Keratinocyte (primary cell): ENCODE measurements around the gene THTPA. TPM values are rescaled to one million over a fixed set of nuclear protein-coding genes. Genes with fewer than 3 reads are reported as not detected.

Experiments
- DNase-seq: peaks from one replicate; pipeline ENCODE4 v3.0.0-alpha.2; 2011; ENCODE audit warnings: low read depth, missing footprints, low spot score
- FAIRE-seq: peaks from 2 replicates; lab custom pipeline; 2011; peaks lifted over from hg19 to GRCh38; lab: Jason Lieb, UNC
- H2AFZ ChIP-seq: 2 replicates; pipeline ENCODE4 v1.6.0; 2012; ENCODE audit warnings: low read length, control low read depth, inconsistent platforms; ENCODE audit not compliant: control insufficient read depth
- H3K27ac ChIP-seq: 2 replicates; pipeline ENCODE4 v1.5.1; 2011; ENCODE audit warnings: low read length; ENCODE audit not compliant: control insufficient read depth, insufficient read depth
- H3K27me3 ChIP-seq: 3 replicates; pipeline ENCODE4 v1.6.0; 2011; ENCODE audit warnings: low read length; ENCODE audit not compliant: control insufficient read depth, insufficient read depth; ENCODE audit errors: extremely low read depth
- H3K36me3 ChIP-seq, 2 experiments: 2 replicates in 1 of 2; 3 replicates in 1 of 2; pipeline ENCODE4 v1.5.1; 2011; ENCODE audit warnings: low read length in 2 of 2, mild to moderate bottlenecking in 1 of 2; ENCODE audit not compliant: control insufficient read depth in 2 of 2, insufficient read depth in 2 of 2; ENCODE audit errors: extremely low read depth in 1 of 2
- H3K4me1 ChIP-seq: 3 replicates; pipeline ENCODE4 v1.5.1; 2011; ENCODE audit warnings: low read length; ENCODE audit not compliant: control insufficient read depth, insufficient read depth; ENCODE audit errors: extremely low read depth
- H3K4me2 ChIP-seq: 3 replicates; pipeline ENCODE4 v1.6.0; 2011; ENCODE audit warnings: low read depth, low read length; ENCODE audit not compliant: control insufficient read depth, insufficient read depth; ENCODE audit errors: extremely low read depth
- H3K4me3 ChIP-seq, 3 experiments: fragments of 200-600 bp in 1 of 3; sonication (generic) in 1 of 3; 2 replicates in 2 of 3; 3 replicates in 1 of 3; pipeline ENCODE4 v1.5.1; 2011 to 2016; ENCODE audit warnings: low read length in 3 of 3, mild to moderate bottlenecking in 3 of 3, control low read depth in 2 of 3, inconsistent platforms in 1 of 3, low read depth in 1 of 3, mixed read lengths in 1 of 3, mixed run types in 1 of 3, moderate library complexity in 1 of 3; ENCODE audit not compliant: control insufficient read depth in 2 of 3, insufficient read depth in 2 of 3; ENCODE audit errors: extremely low read depth in 1 of 3
- H3K79me2 ChIP-seq: 2 replicates; pipeline ENCODE4 v1.6.0; 2012; ENCODE audit warnings: low read length; ENCODE audit not compliant: control insufficient read depth, insufficient read depth
- H3K9ac ChIP-seq: 3 replicates; pipeline ENCODE4 v1.6.0; 2011; ENCODE audit warnings: low read length; ENCODE audit not compliant: control insufficient read depth, insufficient read depth; ENCODE audit errors: extremely low read depth
- H3K9me1 ChIP-seq: 3 replicates; pipeline ENCODE4 v1.6.0; 2011; ENCODE audit warnings: low read length; ENCODE audit not compliant: control insufficient read depth, insufficient read depth; ENCODE audit errors: extremely low read depth
- H3K9me3 ChIP-seq: 2 replicates; pipeline ENCODE4 v1.5.1; 2012; ENCODE audit warnings: low read depth, low read length; ENCODE audit not compliant: control insufficient read depth
- H4K20me1 ChIP-seq: 3 replicates; pipeline ENCODE4 v1.6.0; 2011; ENCODE audit warnings: low read length; ENCODE audit not compliant: control insufficient read depth, insufficient read depth; ENCODE audit errors: extremely low read depth
- CTCF ChIP-seq, 3 experiments: IDR thresholded peaks in 1 of 3; conservative IDR thresholded peaks in 1 of 3; optimal IDR thresholded peaks in 1 of 3; 2 replicates in 2 of 3; 3 replicates in 1 of 3; pipeline versions ENCODE3 to v1.5.1; 2011; ENCODE audit warnings: low read length in 3 of 3, mild to moderate bottlenecking in 3 of 3, moderate library complexity in 2 of 3, control low read depth in 1 of 3, inconsistent platforms in 1 of 3; ENCODE audit not compliant: insufficient read depth in 2 of 3; ENCODE audit errors: extremely low read depth in 1 of 3
- EZH2 ChIP-seq: IDR thresholded peaks from one replicate; pipeline ENCODE4 v1.6.1; 2012; ENCODE audit warnings: inconsistent platforms, mild to moderate bottlenecking, low read length, moderate library complexity
- dilution Hi-C: fragments of 300-500 bp; cut with MboI; formaldehyde crosslinking; loops from one replicate; pipeline ENCODE4 v1.7.0; 2020; ENCODE audit warnings: low sequenced_read_pairs; ENCODE audit not compliant: extremely low pct_ligation_motif_present
- polyA plus RNA-seq, 5 experiments: library from polyadenylated mRNA; depleted of rRNA in 3 of 5; stranded (reverse) in 3 of 5; stranded (forward) in 1 of 5; unstranded in 1 of 5; fragments of >200 nt; gene quantifications; 1 replicate in 1 of 5; 2 replicates in 3 of 5; 3 replicates in 1 of 5; pipeline versions ENCODE4 v1.2.1 to v1.2.3, GENCODE V29; 2011 to 2012; ENCODE audit warnings: missing spikeins in 2 of 5, low read depth in 1 of 5, low replicate concordance in 1 of 5

The THTPA gene
- polyA plus RNA-seq, 1 donor (not counting 4 experiments of a cell fraction or from before 2014, with no cell fraction given) = 3.2 TPM

DNA sequence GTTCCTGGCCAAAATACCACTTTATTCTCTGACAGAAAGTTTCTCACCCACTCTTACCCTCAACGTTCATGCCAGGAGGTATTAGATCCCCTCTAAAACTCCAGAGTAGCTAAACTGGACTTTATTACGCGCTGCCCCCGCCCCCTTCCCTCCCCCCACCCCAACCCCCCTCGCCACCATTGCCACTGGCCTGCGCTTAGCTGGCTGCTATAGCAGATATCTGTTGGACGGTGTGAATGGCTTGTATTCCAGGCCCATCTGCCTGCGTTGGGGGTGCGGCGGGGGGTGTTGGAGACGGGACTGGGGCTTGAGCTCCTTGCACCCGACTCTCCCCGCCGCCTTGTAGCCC, 564 bp upstream of the THTPA start:
- Histone ChIP-seq H4K20me1 (peaks cover 6% of the 10 kb centered on the region), H3K9ac (peak overlapping the region; percentile 86), H3K36me3 (peaks cover 13 to 18% of the 10 kb centered on the region in 2 experiments), H3K4me2 (peak overlapping the region; percentile 97), H3K9me1 (no peaks in the 10 kb centered on the region), H3K9me3 (no peaks in the 10 kb centered on the region), H3K27ac (peak overlapping the region; percentile 69), H3K4me1 (peaks cover 14% of the 10 kb centered on the region), H3K27me3 (peaks cover 4% of the 10 kb centered on the region), H3K4me3 (peak overlapping the region; percentile 79 to 89 (median 89)), H2AFZ (peak overlapping the region; percentile 91), H3K79me2 (peaks cover 10% of the 10 kb centered on the region)
- dilution Hi-C loops = no loop called here
- DNase-seq (no peak), FAIRE-seq (no peak)
- TF ChIP-seq CTCF (optimal IDR thresholded peaks at IDR 0.05 in 1 of 3, IDR thresholded peaks at IDR 0.05 in 1 of 3, conservative IDR thresholded peaks at IDR 0.05 in 1 of 3; ENCODE audit: extremely low read depth in 1 of 3, insufficient read depth in 2 of 3, low read length in 3 of 3) = no peak
- TF ChIP-seq EZH2 = no peak

DNA sequence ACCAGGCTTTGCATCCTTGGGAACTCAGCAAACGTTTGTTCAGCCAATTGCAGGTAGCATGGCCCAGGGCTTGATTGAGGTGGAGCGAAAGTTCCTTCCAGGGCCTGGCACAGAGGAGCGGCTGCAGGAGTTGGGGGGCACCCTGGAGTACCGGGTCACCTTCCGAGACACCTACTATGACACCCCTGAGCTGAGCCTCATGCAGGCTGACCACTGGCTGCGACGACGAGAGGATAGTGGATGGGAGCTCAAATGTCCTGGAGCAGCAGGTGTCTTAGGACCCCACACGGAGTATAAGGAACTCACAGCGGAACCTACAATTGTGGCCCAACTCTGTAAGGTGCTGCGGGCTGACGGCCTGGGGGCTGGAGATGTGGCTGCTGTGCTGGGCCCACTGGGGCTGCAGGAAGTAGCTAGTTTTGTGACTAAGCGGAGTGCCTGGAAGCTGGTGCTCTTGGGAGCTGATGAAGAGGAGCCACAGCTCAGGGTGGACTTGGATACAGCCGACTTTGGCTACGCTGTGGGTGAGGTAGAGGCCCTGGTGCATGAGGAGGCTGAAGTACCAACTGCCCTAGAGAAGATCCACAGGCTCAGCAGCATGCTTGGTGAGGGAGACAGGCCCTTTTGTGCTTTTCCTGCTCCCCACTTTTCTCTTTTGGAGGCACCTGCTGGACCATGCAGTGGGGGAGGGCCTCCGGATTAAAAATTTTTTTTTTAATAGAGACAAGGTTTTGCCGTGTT, 799 bp downstream of the THTPA start:
- TF ChIP-seq EZH2 (no peak), CTCF (optimal IDR thresholded peaks at IDR 0.05 in 1 of 3, IDR thresholded peaks at IDR 0.05 in 1 of 3, conservative IDR thresholded peaks at IDR 0.05 in 1 of 3; ENCODE audit: extremely low read depth in 1 of 3, insufficient read depth in 2 of 3, low read length in 3 of 3) (no peak)
- peaks cover 10% of the 10 kb centered on the region for H3K79me2 ChIP-seq
- dilution Hi-C loops = no loop called here
- no peak for DNase-seq
- H3K4me2 ChIP-seq = peak overlapping the region; percentile 97
- H3K27me3 ChIP-seq = no peaks in the 10 kb centered on the region
- peak overlapping the region; percentile 91 for H2AFZ ChIP-seq
- H3K36me3 ChIP-seq = peaks cover 13 to 29% of the 10 kb centered on the region in 2 experiments
- peak overlapping the region; percentile 86 for H3K9ac ChIP-seq
- peaks cover 6% of the 10 kb centered on the region for H4K20me1 ChIP-seq
- H3K27ac ChIP-seq = peak overlapping the region; percentile 69
- H3K9me3 ChIP-seq = no peaks in the 10 kb centered on the region
- peaks cover 12% of the 10 kb centered on the region for H3K4me1 ChIP-seq
- no peak for FAIRE-seq
- peak overlapping the region; percentile 79 to 89 (median 89) for H3K4me3 ChIP-seq
- H3K9me1 ChIP-seq = no peaks in the 10 kb centered on the region
